Urinary bladder (tissue), 4 donors: ENCODE measurements around the gene FBXO41. TPM values are rescaled to one million over a fixed set of nuclear protein-coding genes. Genes with fewer than 3 reads are reported as not detected.

ENCODE experiments used
- DNase-seq: peaks from one replicate; pipeline ENCODE4 v3.0.0-alpha.2; 2015; ENCODE audit errors: extremely low spot score
- H3K27ac ChIP-seq: one replicate; pipeline ENCODE4 v1.5.1; 2013; ENCODE audit warnings: low read depth, mild to moderate bottlenecking, moderate library complexity
- H3K36me3 ChIP-seq: one replicate; pipeline ENCODE4 v1.6.1; 2013; ENCODE audit warnings: mild to moderate bottlenecking, moderate library complexity; ENCODE audit not compliant: insufficient read depth
- H3K4me1 ChIP-seq: one replicate; pipeline ENCODE4 v1.6.1; 2013; ENCODE audit warnings: mild to moderate bottlenecking, moderate library complexity; ENCODE audit not compliant: insufficient read depth
- H3K4me3 ChIP-seq: one replicate; pipeline ENCODE4 v1.5.1; 2013; ENCODE audit warnings: low read depth, low read length
- WGBS: extraction: QIAGEN DNeasy Blood & Tissue Kit; methylation state at CpG from one replicate; pipeline ENCODE4 v1.1.7; 2013; 5-methylcytosine and 5-hydroxymethylcytosine counted together
- polyA plus RNA-seq: library from polyadenylated mRNA; stranded (reverse); fragments of 200-250 nt; gene quantifications from one replicate; pipeline ENCODE4 v1.2.3, GENCODE V29; 2013
- total RNA-seq: library from RNA; depleted of rRNA; stranded (reverse); fragments of >200 nt; gene quantifications from one replicate; pipeline ENCODE4 v1.2.3, GENCODE V29; 2014
- donor health status: healthy with polysubstance abuse.
- donor health status: healthy.

The FBXO41 gene
- total and polyA plus RNA-seq, 2 donors: 0.32 to 1.0 TPM

DNA sequence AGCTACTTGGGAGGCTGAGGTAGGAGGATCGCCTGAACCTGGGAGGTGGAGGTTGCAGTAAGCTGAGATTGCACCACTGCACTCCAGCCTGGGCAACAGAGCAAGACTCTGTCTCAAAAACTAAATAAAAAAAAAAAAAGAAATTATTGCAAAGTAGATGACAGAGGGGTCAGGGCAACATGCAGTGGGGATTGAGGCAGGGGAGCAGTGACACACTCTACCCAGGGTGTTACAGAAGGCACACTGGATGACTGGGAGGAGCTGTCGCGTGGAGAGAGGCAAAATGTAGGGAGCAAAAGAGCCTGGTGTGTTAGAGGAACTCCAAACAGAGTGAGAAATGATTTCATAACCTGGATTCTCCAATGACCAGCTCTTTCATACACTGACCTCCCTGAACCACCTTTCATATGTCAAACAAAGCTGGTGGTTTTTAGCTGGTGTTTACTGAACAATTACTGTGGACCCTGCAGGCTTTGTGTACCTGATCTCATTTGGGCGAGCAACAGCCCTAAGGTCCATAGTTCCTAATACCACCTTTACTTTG, 22.1 kb downstream of the FBXO41 start:
- no peak for DNase-seq
- no peak overlapping the region for H3K4me3 ChIP-seq
- no peak overlapping the region for H3K27ac ChIP-seq
- no peaks in the 10 kb centered on the region for H3K4me1 ChIP-seq
- H3K36me3 ChIP-seq: no peaks in the 10 kb centered on the region
- 94% methylated on average over 4 of the region's 4 CpGs for WGBS

DNA sequence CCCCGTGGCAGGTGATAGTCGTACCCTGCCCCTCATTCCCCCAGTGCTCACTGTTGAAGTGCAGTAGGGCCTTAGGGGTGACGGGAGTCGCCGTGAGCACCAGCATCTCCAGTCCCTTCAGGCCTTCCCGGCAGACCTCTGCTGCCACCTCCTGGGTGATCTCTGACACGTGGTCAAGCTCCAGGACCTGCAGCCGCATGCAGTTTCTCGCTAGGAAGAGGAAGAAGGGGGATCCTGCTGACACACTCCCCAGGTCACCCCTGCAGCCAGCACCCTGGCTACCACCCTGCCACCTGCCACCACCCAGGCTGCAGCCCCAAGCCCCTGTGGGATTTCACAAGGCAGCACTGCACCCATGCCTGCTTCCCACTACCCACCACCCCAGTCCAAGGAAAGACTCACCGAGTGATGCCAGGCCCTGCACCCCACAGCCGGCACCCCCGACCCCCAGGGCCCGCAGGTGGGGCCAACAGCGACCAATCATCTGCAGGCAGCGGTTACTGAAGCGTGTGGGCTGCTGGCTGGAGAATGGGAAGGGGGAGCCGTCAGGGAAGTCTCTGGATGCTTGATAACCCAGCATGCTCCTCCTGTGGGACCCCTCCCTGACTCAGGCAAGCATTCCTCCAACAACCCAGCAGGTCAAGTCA, 23.8 kb downstream of the FBXO41 start:
- Histone ChIP-seq H3K27ac (no peak overlapping the region), H3K36me3 (no peaks in the 10 kb centered on the region), H3K4me1 (no peaks in the 10 kb centered on the region), H3K4me3 (no peak overlapping the region)
- 32% methylated on average over 17 of the region's 17 CpGs for WGBS
- DNase-seq: no peak

DNA sequence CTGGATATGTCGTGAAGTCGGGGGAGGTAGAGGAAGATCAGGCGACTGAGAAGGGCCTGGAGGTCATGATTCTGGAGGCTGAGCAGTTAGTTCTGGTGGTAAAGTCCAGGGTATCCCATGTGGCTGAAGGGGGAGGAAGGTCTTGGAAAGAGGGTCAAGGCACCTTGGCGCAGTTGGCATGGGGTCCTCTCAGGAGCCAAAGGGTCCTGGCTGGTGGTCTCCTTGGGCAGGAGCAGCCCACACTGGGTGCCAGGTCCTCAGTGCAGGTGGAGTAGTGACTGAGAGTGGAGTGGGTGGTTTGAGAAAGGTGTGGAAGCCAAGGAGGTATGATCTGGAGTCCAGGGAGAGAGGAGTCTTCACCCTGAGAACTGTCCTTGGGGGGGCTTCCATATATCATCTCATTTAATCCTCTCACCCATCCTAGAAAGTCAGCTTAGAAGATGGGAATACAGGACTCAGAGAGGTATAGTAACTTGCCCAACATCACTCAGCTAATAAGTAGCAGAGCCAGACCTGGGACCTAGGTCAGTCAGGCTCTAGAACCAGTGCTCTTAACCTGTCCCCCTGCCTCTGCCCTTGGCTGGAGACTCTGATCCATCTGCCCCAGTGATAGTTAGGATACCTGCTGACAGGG, 24.5 kb downstream of the FBXO41 start:
- H3K27ac ChIP-seq: no peak overlapping the region
- WGBS: 82% methylated on average over 4 of the region's 4 CpGs

DNA sequence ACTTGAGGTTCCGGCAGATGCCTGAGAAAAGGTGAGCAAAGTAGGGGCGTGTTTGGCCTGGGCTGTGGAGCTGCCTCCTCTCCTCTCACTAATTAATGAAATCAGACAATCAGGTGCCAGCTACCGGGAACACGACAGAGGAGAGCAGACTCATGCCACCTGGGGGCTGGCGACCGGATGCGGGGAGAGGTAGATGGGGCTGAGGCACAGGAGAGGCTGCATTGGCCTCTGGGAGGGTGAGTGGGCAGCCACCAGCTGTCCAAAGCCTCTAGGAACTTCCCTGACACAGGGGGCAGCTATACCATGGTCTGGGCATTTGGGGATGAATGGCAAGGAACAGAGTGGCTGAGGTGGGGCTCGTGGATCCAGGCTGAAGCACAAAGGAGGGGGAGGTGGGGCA, 25.0 kb downstream of the FBXO41 start:
- WGBS: 92% methylated on average over 8 of the region's 8 CpGs

More for the DNA sequence above, 24.5 kb downstream of the FBXO41 start:
- no peak for DNase-seq
- no peaks in the 10 kb centered on the region for H3K4me1 ChIP-seq
- H3K36me3 ChIP-seq: no peaks in the 10 kb centered on the region
- no peak overlapping the region for H3K4me3 ChIP-seq

DNA sequence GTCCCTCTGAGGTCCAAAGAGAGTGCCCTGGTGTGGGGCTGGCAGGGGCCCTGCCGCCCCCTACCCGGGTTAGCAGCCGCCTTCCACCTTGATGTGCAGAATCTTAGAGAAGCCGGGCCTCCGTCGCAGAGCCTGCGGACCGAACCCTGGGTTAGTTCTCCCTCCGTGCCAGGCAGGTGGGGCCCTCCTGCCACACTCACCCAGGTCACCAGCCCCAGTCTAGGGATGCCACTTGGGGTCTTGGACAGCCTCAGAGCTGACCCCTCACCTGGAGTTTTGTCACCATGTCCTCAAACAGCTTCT, 25.4 kb downstream of the FBXO41 start:
- no peak for DNase-seq
- Histone ChIP-seq H3K4me1 (no peaks in the 10 kb centered on the region), H3K4me3 (no peak overlapping the region), H3K27ac (no peak overlapping the region), H3K36me3 (no peaks in the 10 kb centered on the region)
- 97% methylated on average over 9 of the region's 9 CpGs for WGBS

More for the DNA sequence above, 25.0 kb downstream of the FBXO41 start:
- H3K4me1 ChIP-seq: no peaks in the 10 kb centered on the region
- no peak overlapping the region for H3K4me3 ChIP-seq
- no peaks in the 10 kb centered on the region for H3K36me3 ChIP-seq
- H3K27ac ChIP-seq: no peak overlapping the region
- no peak for DNase-seq

DNA sequence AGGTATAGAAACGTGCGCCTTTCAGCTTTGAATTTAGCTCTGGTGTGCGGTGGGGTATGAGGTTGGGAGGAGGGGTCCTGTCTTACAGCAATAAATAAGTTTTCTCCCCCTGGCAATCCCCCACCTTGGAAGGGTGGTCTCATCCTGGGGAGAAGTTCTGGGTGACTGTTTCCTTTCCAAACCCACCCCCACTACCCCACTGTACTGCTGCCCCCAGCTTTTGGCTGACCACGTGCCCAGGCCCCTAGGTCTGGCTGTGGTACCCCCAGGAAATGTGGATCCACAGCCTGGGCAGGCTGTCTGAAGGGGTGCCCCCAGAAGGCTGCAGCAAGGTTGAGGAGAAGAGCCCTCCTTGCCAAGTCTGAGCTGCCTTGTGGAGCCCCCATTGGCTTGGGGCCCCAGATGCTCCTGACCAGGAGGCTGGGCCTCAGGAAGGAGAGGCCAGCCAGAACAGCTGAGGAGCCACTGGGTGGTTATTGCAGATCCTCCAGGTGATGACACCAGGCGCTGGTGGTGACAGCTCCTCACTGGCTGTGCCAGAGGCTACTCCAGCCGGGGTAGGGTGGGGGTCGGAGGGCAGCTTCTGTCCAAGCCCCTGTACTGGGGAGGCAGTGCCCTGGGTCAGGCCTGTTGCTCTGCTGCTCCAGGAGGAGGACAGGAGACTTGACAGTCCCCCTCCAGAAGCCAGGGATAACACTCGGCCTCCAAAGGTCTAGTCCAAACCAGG, 25.9 kb downstream of the FBXO41 start:
- WGBS: 86% methylated on average over 8 of the region's 8 CpGs

DNA sequence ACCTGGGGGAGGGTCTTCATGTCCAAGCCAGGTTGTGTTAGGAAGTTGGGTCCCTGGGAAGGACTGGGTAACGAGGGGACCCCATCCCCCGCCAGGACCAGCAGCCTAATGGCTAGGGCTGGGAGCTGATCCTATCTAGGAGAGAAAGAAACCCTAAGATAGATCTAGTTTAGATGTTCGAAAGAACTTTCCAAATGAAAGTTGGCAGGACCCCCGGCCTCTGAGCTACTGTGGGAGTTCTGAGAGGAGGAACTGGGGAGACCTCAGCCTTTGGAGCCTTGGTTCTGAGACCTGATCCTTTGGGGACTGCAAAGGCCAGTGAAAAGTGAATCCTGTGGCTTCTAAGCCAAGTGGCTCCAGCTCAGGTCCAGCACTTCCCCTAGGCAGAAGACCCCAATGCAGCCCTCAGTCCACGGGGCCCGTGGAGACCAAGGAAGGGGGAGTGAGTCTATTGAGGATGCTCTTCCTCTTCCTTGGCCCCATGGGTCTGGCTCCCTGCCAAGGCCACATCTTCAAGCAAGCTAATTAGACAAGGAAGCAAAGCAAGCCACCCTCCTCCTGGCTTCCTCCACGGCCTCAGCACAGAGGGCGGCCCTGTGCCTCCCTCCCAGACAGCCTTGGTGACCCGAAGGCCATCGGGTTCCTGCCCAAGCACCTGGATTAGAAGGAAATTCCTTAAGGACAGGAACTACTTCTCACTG, 26.7 kb downstream of the FBXO41 start:
- DNase-seq: no peak
- no peak overlapping the region for H3K27ac ChIP-seq
- WGBS: 67% methylated on average over 10 of the region's 10 CpGs
- H3K4me1 ChIP-seq: no peaks in the 10 kb centered on the region
- H3K36me3 ChIP-seq: peaks cover 2% of the 10 kb centered on the region
- no peak overlapping the region for H3K4me3 ChIP-seq

More for the DNA sequence above, 25.9 kb downstream of the FBXO41 start:
- DNase-seq: no peak
- Histone ChIP-seq H3K4me1 (no peaks in the 10 kb centered on the region), H3K4me3 (no peak overlapping the region), H3K36me3 (no peaks in the 10 kb centered on the region), H3K27ac (no peak overlapping the region)

DNA sequence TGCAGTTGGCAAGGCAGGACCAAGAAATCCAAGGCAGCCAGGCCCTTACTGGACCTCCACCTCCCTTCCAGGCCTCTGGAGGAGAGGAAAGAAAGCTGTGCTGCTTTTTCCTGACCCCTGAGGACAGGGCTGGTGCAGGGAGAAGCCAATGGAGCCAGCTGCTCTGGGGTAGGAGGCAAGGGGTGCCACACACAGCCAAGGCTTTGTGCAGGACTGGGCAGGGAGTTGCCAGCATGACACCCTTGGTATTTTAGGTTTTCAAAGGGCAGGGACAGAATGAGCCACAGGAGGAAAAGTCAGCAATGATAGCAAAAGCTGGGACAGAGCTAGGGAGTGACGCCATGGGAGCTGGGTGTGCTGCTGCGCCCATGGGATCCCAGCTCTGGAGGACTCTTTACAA, 27.3 kb downstream of the FBXO41 start:
- Histone ChIP-seq H3K4me1 (no peaks in the 10 kb centered on the region), H3K4me3 (no peak overlapping the region), H3K27ac (no peak overlapping the region), H3K36me3 (peaks cover 2% of the 10 kb centered on the region)
- no peak for DNase-seq
- WGBS: 95% methylated on average over 2 of the region's 2 CpGs

DNA sequence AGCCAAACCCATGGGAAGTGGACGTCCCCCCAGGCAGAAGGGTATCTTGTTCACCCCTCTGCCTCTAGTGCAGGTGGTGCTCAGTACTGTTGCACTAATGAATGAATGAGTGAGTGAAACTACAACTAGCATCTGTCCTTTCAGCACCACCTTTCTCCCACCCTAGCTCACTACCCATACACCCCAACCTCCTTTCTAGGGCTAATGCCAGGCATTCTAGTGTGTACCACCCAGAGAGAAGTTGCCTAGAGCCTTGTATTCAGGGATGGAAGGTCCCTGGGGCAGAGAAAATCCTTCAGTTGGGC, 27.7 kb downstream of the FBXO41 start:
- WGBS: 81% methylated on average over 1 of the region's 1 CpG
- H3K36me3 ChIP-seq: peaks cover 2% of the 10 kb centered on the region
- no peak for DNase-seq
- no peak overlapping the region for H3K27ac ChIP-seq
- H3K4me1 ChIP-seq: no peaks in the 10 kb centered on the region
- H3K4me3 ChIP-seq: no peak overlapping the region

DNA sequence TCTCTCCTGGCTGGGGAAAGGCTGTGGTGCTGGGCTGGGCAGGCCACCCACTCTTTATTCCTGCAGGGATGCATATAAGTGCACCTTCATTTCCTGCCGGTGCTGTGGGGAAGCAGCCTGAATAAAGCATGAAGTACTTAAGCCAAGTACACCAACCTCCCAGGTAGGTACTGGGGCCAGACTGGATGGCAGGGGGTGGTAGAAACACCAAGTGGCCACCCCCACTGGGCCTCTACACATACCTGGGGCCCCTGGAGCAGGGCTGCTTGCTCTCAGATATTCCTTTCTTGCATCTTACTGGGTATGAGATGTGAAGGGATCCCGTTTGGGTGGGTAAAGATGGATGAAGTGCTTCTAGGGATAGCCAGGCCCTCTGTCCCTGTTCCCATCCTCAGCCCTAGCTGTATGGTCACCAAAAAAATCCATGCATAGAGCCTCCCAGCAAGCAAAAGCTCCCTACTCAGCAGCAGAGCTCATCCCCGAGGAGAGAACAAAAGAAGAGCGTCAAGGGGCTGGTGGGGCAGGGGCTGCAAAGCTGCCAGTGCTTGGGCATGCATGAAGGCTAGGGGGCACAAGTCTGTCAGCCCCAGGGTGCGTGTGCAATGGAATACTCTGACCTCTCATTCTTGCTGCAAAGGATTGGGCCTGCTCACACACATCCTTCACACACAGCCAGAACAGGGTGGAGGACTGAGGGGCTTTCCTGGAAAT, 28.2 kb downstream of the FBXO41 start:
- DNase-seq: no peak
- 64% methylated on average over 5 of the region's 5 CpGs for WGBS
- Histone ChIP-seq H3K4me3 (no peak overlapping the region), H3K27ac (no peak overlapping the region), H3K4me1 (no peaks in the 10 kb centered on the region), H3K36me3 (peaks cover 2% of the 10 kb centered on the region)

DNA sequence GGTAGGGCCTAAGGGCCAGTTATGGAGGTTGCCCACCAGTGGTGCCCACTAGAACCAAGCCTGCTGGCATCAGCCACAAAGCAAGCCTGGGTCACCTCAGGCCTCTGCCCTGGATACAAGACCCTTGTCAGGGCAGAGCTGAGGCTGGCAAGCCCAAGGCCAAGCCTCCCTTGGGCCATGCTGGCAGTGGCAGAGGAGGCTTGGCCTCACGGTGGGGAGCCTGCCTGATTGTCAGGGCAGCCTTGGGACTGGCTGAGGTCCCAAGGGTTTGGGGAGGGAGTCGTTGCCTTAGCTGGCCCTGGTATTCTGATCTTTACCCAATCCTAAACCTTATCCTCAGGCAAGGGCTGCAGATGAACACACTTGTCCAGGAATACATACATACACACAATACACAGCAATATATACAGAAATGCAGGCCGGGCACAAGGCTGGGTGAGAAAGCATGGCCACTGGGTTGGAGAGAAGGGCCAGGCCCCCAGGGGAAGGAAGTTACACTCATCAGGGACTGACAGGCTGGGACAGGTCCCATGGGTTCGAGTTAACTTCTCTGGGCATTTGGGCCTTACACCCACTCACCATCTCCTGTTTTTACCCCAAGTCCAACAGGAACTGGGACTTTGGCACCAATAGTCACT, 29.2 kb downstream of the FBXO41 start:
- DNase-seq: no peak
- H3K27ac ChIP-seq: no peak overlapping the region
- H3K4me3 ChIP-seq: no peak overlapping the region
- H3K4me1 ChIP-seq: no peaks in the 10 kb centered on the region
- H3K36me3 ChIP-seq: peaks cover 2% of the 10 kb centered on the region
- WGBS: 69% methylated on average over 4 of the region's 4 CpGs

DNA sequence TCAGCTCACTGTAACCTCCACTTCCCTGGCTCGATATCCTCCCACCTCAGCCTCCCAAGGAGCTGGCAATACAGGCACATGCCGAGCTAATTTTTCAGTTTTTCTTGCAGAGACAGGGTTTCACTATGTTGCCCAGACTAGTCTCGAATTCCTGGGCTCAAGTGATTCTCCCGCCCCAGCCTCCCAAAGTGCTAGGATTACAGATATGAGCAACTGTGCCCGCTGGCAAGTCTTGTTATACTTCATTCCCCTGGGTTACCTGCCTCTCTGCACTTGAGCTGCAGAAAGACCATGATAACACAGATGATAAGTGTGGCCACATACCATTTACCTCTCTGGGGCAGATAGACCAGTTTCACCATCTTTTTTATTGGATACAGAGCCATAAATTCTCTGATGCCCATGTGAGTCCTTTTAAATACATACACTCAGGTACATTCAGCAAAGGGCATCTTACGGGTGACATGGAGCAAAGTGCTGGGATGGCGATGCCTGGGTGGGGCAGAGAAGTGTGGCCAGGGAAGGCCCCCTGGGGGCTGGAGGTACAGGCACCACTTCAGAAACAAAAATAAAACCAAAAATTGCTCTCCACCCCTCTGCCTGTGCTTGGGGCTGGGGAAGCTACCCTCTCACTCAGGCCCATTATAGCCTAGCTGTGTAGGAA, 29.8 kb downstream of the FBXO41 start:
- no peak for DNase-seq
- H3K36me3 ChIP-seq: peaks cover 2% of the 10 kb centered on the region
- H3K27ac ChIP-seq: no peak overlapping the region
- H3K4me1 ChIP-seq: no peaks in the 10 kb centered on the region
- no peak overlapping the region for H3K4me3 ChIP-seq
- WGBS: 88% methylated on average over 7 of the region's 7 CpGs
